Endothelial cell of umbilical vein (primary cell): Measurements from ENCODE around the gene PTMA.

ENCODE experiments used
- EZH2 ChIP-seq: IDR thresholded peaks from 2 replicates; pipeline ENCODE4 v1.6.1; 2012; ENCODE audit warnings: borderline replicate concordance, low read depth, mild to moderate bottlenecking, moderate library complexity, low read length, inconsistent platforms; ENCODE audit not compliant: severe bottlenecking
- FOS ChIP-seq: IDR thresholded peaks from 2 replicates; pipeline ENCODE4 v1.6.1; 2011; ENCODE audit warnings: mild to moderate bottlenecking, low read length, moderate library complexity, borderline replicate concordance; ENCODE audit not compliant: insufficient read depth
- GATA2 ChIP-seq: IDR thresholded peaks from 2 replicates; pipeline ENCODE4 v1.7.0; 2011; ENCODE audit warnings: low read depth, mild to moderate bottlenecking, moderate library complexity, mixed read lengths, low read length; ENCODE audit not compliant: insufficient read length, insufficient read depth
- JUN ChIP-seq: IDR thresholded peaks from 2 replicates; pipeline ENCODE4 v1.6.1; 2011; ENCODE audit warnings: borderline replicate concordance, low read depth; ENCODE audit not compliant: insufficient read length, insufficient read depth
- MAX ChIP-seq: IDR thresholded peaks from 2 replicates; pipeline ENCODE4 v1.6.1; 2011; ENCODE audit not compliant: insufficient read depth, insufficient read length
- MYC ChIP-seq: IDR thresholded peaks from one replicate; pipeline ENCODE4 v1.6.1; 2011; ENCODE audit warnings: mild to moderate bottlenecking, low read depth, low read length
- POLR2A ChIP-seq: IDR thresholded peaks from 2 replicates; pipeline ENCODE4 v1.6.1; 2012; ENCODE audit warnings: low read depth, mild to moderate bottlenecking, control low read depth, low read length
- POLR2AphosphoS5 ChIP-seq: IDR thresholded peaks from 2 replicates; pipeline ENCODE4 v1.6.1; 2012; ENCODE audit warnings: low read depth, mild to moderate bottlenecking, control low read depth, low read length, moderate library complexity; ENCODE audit not compliant: insufficient read depth
- TF ChIP-seq, protein P1 (sequence below), 2 donors: IDR thresholded peaks; 1 replicate in 1 of 2; 2 replicates in 1 of 2; pipeline ENCODE4 v1.5.1; 2011; ENCODE audit warnings: low read length in 2 of 2, mild to moderate bottlenecking in 2 of 2, moderate library complexity in 2 of 2, control low read depth in 1 of 2, inconsistent platforms in 1 of 2, low read depth in 1 of 2; ENCODE audit not compliant: insufficient read depth in 1 of 2; ENCODE audit errors: extremely low read depth in 1 of 2

GRCh38 chr2:231668981-231669380, 39.3 kb upstream of the PTMA start:
- TF ChIP-seq, protein P1, sequence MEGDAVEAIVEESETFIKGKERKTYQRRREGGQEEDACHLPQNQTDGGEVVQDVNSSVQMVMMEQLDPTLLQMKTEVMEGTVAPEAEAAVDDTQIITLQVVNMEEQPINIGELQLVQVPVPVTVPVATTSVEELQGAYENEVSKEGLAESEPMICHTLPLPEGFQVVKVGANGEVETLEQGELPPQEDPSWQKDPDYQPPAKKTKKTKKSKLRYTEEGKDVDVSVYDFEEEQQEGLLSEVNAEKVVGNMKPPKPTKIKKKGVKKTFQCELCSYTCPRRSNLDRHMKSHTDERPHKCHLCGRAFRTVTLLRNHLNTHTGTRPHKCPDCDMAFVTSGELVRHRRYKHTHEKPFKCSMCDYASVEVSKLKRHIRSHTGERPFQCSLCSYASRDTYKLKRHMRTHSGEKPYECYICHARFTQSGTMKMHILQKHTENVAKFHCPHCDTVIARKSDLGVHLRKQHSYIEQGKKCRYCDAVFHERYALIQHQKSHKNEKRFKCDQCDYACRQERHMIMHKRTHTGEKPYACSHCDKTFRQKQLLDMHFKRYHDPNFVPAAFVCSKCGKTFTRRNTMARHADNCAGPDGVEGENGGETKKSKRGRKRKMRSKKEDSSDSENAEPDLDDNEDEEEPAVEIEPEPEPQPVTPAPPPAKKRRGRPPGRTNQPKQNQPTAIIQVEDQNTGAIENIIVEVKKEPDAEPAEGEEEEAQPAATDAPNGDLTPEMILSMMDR (IDR thresholded peaks at IDR 0.05; ENCODE audit: extremely low read depth in 1 of 2, insufficient read depth in 1 of 2, low read depth in 1 of 2, low read length in 2 of 2) = no peak
- TF ChIP-seq POLR2A (no peak), GATA2 (no peak), POLR2AphosphoS5 (no peak), JUN (no peak), EZH2 (no peak), FOS (no peak), MAX (no peak), MYC (no peak)
